Psoas muscle (tissue), 8 donors: ENCODE data around the gene PARVG. TPM values are rescaled to one million over a fixed set of nuclear protein-coding genes. Genes with fewer than 3 reads are reported as not detected.

Experiments used
- ATAC-seq, 4 donors: fragments of 200-7000 bp; cut with Tn5 transposase; one replicate each; pipeline ENCODE4 v1.9.1; 2020; ENCODE audit warnings: moderate library complexity in 3 of 4, mild to moderate bottlenecking in 2 of 4
- DNase-seq, 2 donors: peaks; one replicate each; pipeline ENCODE4 v3.0.0-alpha.2; 2020
- H3K27ac ChIP-seq: fragments of 200-600 bp; one replicate; pipeline ENCODE4 v1.8.0; 2022
- H3K27me3 ChIP-seq, 3 donors: fragments of 200-600 bp in 1 of 3; one replicate each; pipeline versions ENCODE4 v1.6.1 to v1.8.0; 2013 to 2022; ENCODE audit warnings: low read length in 2 of 3, mild to moderate bottlenecking in 2 of 3, moderate library complexity in 1 of 3; ENCODE audit not compliant: insufficient read depth in 3 of 3
- H3K36me3 ChIP-seq, 2 donors: fragments of 200-600 bp in 1 of 2; one replicate each; pipeline versions ENCODE4 v1.6.1 to v1.8.0; 2013 to 2022; ENCODE audit warnings: low read depth in 1 of 2, mild to moderate bottlenecking in 1 of 2, moderate library complexity in 1 of 2; ENCODE audit not compliant: insufficient read depth in 1 of 2
- H3K4me1 ChIP-seq: fragments of 200-600 bp; one replicate; pipeline ENCODE4 v1.8.0; 2022
- H3K4me3 ChIP-seq: fragments of 200-600 bp; one replicate; pipeline ENCODE4 v1.8.0; 2022; ENCODE audit warnings: mild to moderate bottlenecking
- H3K9me3 ChIP-seq: fragments of 200-600 bp; one replicate; pipeline ENCODE4 v1.8.0; 2022
- CTCF ChIP-seq: fragments of 200-600 bp; IDR thresholded peaks from one replicate; pipeline ENCODE4 v1.8.0; 2022; ENCODE audit warnings: antibody characterized with exemption
- WGBS, 3 donors: extraction: QIAGEN DNeasy Blood & Tissue Kit; methylation state at CpG; one replicate each; pipeline versions ENCODE4 v1.1.6 to v1.1.7; 2013; 5-methylcytosine and 5-hydroxymethylcytosine counted together
- intact Hi-C, 2 donors: fragments of 100-400 bp; cut with DNase I; formaldehyde crosslinking; loops; one replicate each; pipeline versions ENCODE4 v1.11.0 to v1.14.2; 2022
- polyA plus RNA-seq, 3 donors: library from polyadenylated mRNA; stranded (reverse); fragments of 200-250 nt; gene quantifications; one replicate each; pipeline ENCODE4 v1.2.3, GENCODE V29; 2013
- total RNA-seq, 4 donors: library from RNA; stranded (reverse); fragmentation: NEBNext Ultra II Directional in 2 of 4; extraction: Animal tissue kit (Norgen Biotek cat#: 25700) in 2 of 4; gene quantifications; one replicate each; pipeline versions ENCODE4 v1.2.1 to v1.2.4, GENCODE V29; 2021 to 2023
- donor health status: healthy with polysubstance abuse.
- donor health status: DM: no; HTN: no; CAD: no; lungs with moderate emphysema.
- donor health status: Bipolar disorder and iron deficiency.
- donor health status: healthy.
- donor health status: DM: yes; HTN: yes; CAD: no.
- donor health status: DM: no; HTN: no; CAD: no.
- donor health status: DM: no; HTN: no; CAD: no.
- donor health status: DM: yes; HTN: yes; CAD: no.

PARVG gene
- total and polyA plus RNA-seq, 7 donors = 0.77 to 3.2 (median 1.5) TPM

GRCh38 chr22:44245438-44245837 is 64.7 kb downstream of the PARVG start:
- no peak for ATAC-seq
- 27 to 34% (median 31%) methylated on average over 7 of the region's 7 CpGs for WGBS, 3 donors
- H3K27me3 ChIP-seq = peaks cover 0 to 15% (median 13%) of the 10 kb centered on the region in 3 donors
- intact Hi-C loops = no loop called here
- H3K27ac ChIP-seq = no peak overlapping the region
- H3K4me3 ChIP-seq = no peak overlapping the region
- peaks cover 10% of the 10 kb centered on the region for H3K9me3 ChIP-seq
- no peak for DNase-seq
- no peak for TF ChIP-seq CTCF
- H3K4me1 ChIP-seq = no peaks in the 10 kb centered on the region
- H3K36me3 ChIP-seq = no peaks in the 10 kb centered on the region

DNA sequence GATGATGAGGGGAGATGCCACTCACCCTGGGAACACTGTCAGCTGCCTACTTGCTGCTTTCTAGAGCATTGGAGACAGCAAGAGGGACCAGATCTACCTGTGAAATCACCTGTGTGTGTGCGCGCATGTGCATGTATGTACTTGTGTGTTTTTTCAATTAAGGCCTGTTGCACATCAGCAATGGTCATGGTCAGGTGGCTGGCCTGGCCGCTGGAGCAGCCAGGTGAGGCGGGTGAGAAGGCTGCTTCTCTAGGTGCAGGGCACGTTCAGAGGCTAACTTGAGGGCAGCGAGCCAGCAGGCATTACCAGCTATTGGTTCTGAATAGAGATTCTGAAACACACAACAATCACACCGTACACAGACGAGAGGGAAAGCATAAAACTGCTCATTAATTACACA is 65.1 kb downstream of the PARVG start:
- H3K27ac ChIP-seq = no peak overlapping the region
- H3K9me3 ChIP-seq = peaks cover 10% of the 10 kb centered on the region
- no peak overlapping the region for H3K4me3 ChIP-seq
- H3K36me3 ChIP-seq = no peaks in the 10 kb centered on the region
- no peak for ATAC-seq
- WGBS, 3 donors = 72 to 84% (median 72%) methylated on average over 8 of the region's 8 CpGs
- no peak for DNase-seq
- H3K4me1 ChIP-seq = no peaks in the 10 kb centered on the region
- peaks cover 0 to 15% (median 13%) of the 10 kb centered on the region in 3 donors for H3K27me3 ChIP-seq
- no peak for TF ChIP-seq CTCF
- intact Hi-C loops = no loop called here

DNA sequence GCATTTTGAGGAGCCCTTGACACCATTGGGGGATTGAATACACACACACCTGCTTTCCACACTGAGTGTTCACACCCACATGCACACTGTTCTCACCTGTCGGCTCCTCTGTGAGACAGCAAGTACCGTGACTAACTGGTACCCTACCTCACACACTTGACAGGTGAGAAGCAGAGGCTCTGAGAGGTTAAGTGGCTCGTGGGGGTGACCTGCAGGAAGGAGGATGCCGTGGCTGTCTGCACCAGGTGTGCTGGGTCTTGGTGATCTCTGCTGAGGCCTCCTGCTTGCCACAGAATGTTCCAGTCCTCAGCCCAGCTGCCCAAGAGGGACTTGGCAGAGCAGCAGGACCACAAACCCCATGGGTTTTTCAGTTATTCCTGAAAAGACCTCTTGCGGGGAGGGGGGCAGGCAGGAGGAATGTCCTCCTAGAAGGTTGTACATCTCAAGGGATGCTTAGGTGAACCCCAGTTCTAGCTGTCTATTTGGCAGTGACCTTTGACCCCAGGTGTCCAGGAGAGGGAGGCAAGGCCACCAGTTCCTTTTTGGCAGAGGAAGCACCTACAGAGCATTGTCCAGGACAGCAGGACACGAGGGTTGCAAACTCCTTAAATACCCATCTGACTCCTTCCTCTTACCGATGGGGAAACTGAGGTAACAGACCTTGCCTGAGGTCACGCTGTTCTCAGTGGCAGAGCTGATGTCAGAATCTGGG is 66.0 kb downstream of the PARVG start:
- intact Hi-C loops = no loop called here

GRCh38 chr22:44247346-44247745 is 66.6 kb downstream of the PARVG start:
- no peaks in the 10 kb centered on the region for H3K4me1 ChIP-seq
- peaks cover 0 to 15% (median 13%) of the 10 kb centered on the region in 3 donors for H3K27me3 ChIP-seq
- DNase-seq (no peak), ATAC-seq (no peak)
- 75 to 85% (median 80%) methylated on average over 5 of the region's 5 CpGs for WGBS, 3 donors
- H3K27ac ChIP-seq = no peak overlapping the region
- TF ChIP-seq CTCF = no peak
- no peak overlapping the region for H3K4me3 ChIP-seq
- H3K36me3 ChIP-seq = no peaks in the 10 kb centered on the region
- intact Hi-C loops = no loop called here
- peaks cover 10% of the 10 kb centered on the region for H3K9me3 ChIP-seq

More for the DNA sequence above, 66.0 kb downstream of the PARVG start:
- Histone ChIP-seq H3K27ac (no peak overlapping the region), H3K36me3 (no peaks in the 10 kb centered on the region), H3K9me3 (peaks cover 10% of the 10 kb centered on the region), H3K4me1 (no peaks in the 10 kb centered on the region), H3K27me3 (peaks cover 0 to 15% (median 13%) of the 10 kb centered on the region in 3 donors), H3K4me3 (no peak overlapping the region)
- DNase-seq (no peak), ATAC-seq (no peak)
- TF ChIP-seq CTCF = no peak
- 77 to 89% (median 84%) methylated on average over 8 of the region's 8 CpGs for WGBS, 3 donors
